ENCODE results near the gene RAPGEFL1.

GRCh38 chr17:40203131-40203530, 25.9 kb downstream of the RAPGEFL1 start:
- no peak for TF ChIP-seq EZH2 (IDR thresholded peaks at IDR 0.05)
- TF ChIP-seq POLR2AphosphoS5 (IDR thresholded peaks at IDR 0.05; ENCODE audit: borderline replicate concordance, low read depth, low read length) = no peak
- no peak for TF ChIP-seq FOXP2 (optimal IDR thresholded peaks at IDR 0.05; ENCODE audit: control extremely low read depth, extremely low read length, insufficient read depth)

Data from SK-N-MC (cell line).